HL-60 (cell line): ENCODE results near the gene FHIT.

ENCODE experiments used
- DNase-seq, 2 experiments: peaks; one replicate each; pipeline ENCODE4 v3.0.0-alpha.2; 2010 to 2020; ENCODE audit warnings: low read depth in 1 of 2, low spot score in 1 of 2
- H3K27ac ChIP-seq: fragments of 250-450 bp; sonication (Bioruptor Pico); replicated peaks from 2 replicates; pipeline ENCODE4 v1.5.1; 2020; ENCODE audit warnings: mild to moderate bottlenecking, moderate library complexity
- H3K27me3 ChIP-seq: fragments of 250-450 bp; sonication (Bioruptor Pico); 2 replicates; pipeline ENCODE4 v1.5.1; 2021; ENCODE audit warnings: mild to moderate bottlenecking, moderate library complexity; ENCODE audit not compliant: insufficient read depth, poor library complexity, severe bottlenecking
- H3K4me3 ChIP-seq: replicated peaks from 2 replicates; pipeline ENCODE4 v1.5.1; 2011; ENCODE audit warnings: mild to moderate bottlenecking, control low read depth, low read length; ENCODE audit not compliant: insufficient read depth
- GABPA ChIP-seq: IDR thresholded peaks from 2 replicates; pipeline ENCODE4 v1.6.1; 2012; ENCODE audit warnings: low read depth
- POLR2AphosphoS5 ChIP-seq: IDR thresholded peaks from 2 replicates; pipeline ENCODE4 v1.6.1; 2012; ENCODE audit warnings: low read depth
- SPI1 ChIP-seq: IDR thresholded peaks from 2 replicates; pipeline ENCODE4 v1.6.1; 2012; ENCODE audit warnings: low read depth, mild to moderate bottlenecking, borderline replicate concordance
- TF ChIP-seq, protein P1 (sequence below): IDR thresholded peaks from 2 replicates; pipeline ENCODE4 v1.6.1; 2012; ENCODE audit warnings: low read depth; ENCODE audit not compliant: insufficient replicate concordance
- TF ChIP-seq, protein P2 (sequence below): IDR thresholded peaks from one replicate; pipeline ENCODE4 v1.5.1; 2011; ENCODE audit warnings: low read length, control low read depth, inconsistent platforms; ENCODE audit not compliant: insufficient read depth

Gene FHIT

DNA sequence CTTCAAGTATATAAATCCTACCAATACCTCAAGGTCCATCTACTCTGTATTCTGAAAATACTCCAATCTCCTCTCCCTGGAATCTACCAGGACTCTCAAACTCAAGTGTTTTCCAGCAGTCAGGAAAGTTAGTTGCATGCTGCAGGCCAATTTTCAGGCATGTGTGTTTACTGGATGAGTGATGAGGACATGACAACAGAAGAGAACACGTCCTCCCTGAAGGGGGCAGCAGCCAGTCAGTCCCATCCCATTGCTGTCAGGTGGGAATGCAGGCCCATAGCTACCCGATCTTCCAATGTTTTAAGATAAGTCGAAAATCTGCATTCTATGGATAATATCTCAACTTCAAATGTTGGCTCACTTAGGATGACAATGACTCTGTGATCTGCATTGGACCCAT, 496.2 kb downstream of the FHIT start:
- Histone ChIP-seq H3K27ac (no peak overlapping the region), H3K27me3 (no peaks in the 10 kb centered on the region), H3K4me3 (no peak overlapping the region)
- TF ChIP-seq, protein P1, sequence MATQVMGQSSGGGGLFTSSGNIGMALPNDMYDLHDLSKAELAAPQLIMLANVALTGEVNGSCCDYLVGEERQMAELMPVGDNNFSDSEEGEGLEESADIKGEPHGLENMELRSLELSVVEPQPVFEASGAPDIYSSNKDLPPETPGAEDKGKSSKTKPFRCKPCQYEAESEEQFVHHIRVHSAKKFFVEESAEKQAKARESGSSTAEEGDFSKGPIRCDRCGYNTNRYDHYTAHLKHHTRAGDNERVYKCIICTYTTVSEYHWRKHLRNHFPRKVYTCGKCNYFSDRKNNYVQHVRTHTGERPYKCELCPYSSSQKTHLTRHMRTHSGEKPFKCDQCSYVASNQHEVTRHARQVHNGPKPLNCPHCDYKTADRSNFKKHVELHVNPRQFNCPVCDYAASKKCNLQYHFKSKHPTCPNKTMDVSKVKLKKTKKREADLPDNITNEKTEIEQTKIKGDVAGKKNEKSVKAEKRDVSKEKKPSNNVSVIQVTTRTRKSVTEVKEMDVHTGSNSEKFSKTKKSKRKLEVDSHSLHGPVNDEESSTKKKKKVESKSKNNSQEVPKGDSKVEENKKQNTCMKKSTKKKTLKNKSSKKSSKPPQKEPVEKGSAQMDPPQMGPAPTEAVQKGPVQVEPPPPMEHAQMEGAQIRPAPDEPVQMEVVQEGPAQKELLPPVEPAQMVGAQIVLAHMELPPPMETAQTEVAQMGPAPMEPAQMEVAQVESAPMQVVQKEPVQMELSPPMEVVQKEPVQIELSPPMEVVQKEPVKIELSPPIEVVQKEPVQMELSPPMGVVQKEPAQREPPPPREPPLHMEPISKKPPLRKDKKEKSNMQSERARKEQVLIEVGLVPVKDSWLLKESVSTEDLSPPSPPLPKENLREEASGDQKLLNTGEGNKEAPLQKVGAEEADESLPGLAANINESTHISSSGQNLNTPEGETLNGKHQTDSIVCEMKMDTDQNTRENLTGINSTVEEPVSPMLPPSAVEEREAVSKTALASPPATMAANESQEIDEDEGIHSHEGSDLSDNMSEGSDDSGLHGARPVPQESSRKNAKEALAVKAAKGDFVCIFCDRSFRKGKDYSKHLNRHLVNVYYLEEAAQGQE, result no peak
- no peak for DNase-seq

DNA sequence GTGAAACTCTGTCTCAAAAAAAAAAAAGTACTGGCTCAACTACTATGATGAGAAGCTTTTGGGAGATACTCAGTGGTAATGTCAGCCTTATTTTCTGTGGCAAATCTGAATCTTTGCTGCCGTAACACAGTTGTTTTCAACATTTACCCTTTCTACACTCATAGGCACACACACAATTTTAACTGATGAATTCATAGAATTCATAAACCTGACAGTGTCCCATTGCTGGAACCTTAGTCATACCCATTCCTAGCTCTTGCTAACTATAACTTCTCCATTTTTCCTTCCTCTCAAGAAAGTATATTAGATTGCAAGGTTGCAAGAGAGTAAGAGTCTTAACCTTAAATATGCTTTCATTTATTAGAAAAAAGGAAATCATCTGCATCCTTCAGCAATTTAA, 496.6 kb downstream of the FHIT start:
- no peak for DNase-seq
- Histone ChIP-seq H3K27ac (0 out of 2 replicates have a peak overlapping the region, but pooled peaks have one; percentile 1), H3K4me3 (no peak overlapping the region), H3K27me3 (no peaks in the 10 kb centered on the region)
- TF ChIP-seq, protein P1, result no peak
- TF ChIP-seq POLR2AphosphoS5 (no peak), SPI1 (no peak), GABPA (no peak)
- TF ChIP-seq, protein P2, sequence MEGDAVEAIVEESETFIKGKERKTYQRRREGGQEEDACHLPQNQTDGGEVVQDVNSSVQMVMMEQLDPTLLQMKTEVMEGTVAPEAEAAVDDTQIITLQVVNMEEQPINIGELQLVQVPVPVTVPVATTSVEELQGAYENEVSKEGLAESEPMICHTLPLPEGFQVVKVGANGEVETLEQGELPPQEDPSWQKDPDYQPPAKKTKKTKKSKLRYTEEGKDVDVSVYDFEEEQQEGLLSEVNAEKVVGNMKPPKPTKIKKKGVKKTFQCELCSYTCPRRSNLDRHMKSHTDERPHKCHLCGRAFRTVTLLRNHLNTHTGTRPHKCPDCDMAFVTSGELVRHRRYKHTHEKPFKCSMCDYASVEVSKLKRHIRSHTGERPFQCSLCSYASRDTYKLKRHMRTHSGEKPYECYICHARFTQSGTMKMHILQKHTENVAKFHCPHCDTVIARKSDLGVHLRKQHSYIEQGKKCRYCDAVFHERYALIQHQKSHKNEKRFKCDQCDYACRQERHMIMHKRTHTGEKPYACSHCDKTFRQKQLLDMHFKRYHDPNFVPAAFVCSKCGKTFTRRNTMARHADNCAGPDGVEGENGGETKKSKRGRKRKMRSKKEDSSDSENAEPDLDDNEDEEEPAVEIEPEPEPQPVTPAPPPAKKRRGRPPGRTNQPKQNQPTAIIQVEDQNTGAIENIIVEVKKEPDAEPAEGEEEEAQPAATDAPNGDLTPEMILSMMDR, result no peak

DNA sequence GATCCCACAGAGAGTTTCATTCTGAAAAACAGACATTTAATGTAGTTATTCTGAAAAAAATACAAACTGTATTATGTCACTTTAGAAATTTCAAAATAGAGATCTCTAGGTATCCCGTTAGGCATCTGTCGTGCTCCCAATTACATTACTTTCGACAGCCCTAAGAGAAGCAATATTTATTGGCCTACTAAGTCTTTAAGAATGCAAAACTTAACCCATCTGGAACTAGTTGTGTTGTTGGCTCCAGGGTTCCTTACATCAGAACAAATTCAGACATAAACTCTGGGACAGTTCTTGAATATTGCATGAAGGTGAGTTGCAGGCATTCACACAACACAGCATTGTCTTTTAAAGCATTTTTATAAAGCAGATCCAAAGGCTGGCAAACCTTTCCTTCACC, 498.4 kb downstream of the FHIT start:
- no peak for DNase-seq
- Histone ChIP-seq H3K27me3 (no peaks in the 10 kb centered on the region), H3K4me3 (no peak overlapping the region), H3K27ac (no peak overlapping the region)
- TF ChIP-seq, protein P1, result no peak
- TF ChIP-seq POLR2AphosphoS5 (no peak), GABPA (no peak), SPI1 (no peak)
- TF ChIP-seq, protein P2, result no peak
